ENCODE measurements around the gene CLIP2. TPM values are rescaled to one million over a fixed set of nuclear protein-coding genes. Genes with fewer than 3 reads are reported as not detected.

CLIP2 gene
- total and polyA plus RNA-seq, 2 of the 4 experiments (the other 2 are of a cell fraction), result 18.1 to 20.7 TPM

- peak overlapping the region; percentile 65; the same call in 1 of the 2 replicates for H4K91ac ChIP-seq (ENCODE audit: insufficient read depth, low read depth, low read length)
- dilution Hi-C loops (cut with HindIII; ENCODE audit: low sequenced_read_pairs, unreplicated experiment) (no loop called here), in situ Hi-C loops (cut with MboI; ENCODE audit: low sequenced_read_pairs) (no loop called here), intact Hi-C loops (cut with micrococcal nuclease) (loop anchor here (2.0 to 5.0 kb wide), 2 partner anchors 36 to 83 kb away; partner anchors contain the start of gene RFC2)
- peak overlapping the region; percentile 80 for H3K4me2 ChIP-seq (ENCODE audit: low read depth, low read length)
- peaks cover 27% of the 10 kb centered on the region for H3K9me1 ChIP-seq (ENCODE audit: insufficient read depth, low read length)
- H2AFZ ChIP-seq (replicated peaks; ENCODE audit: low read length, poor library complexity), result peak overlapping the region; percentile 88
- BruUV-seq (replicated peaks), result no TSS peak
- POLR2A ChIA-PET (ENCODE audit: unreplicated experiment), result no interaction called here
- peaks cover 0 to 73% of the 10 kb centered on the region in 2 experiments for H3K79me1 ChIP-seq (ENCODE audit: low read depth in 1 of 2, low read length in 2 of 2)
- peak overlapping the region; percentile 64 for H3K23ac ChIP-seq (ENCODE audit: low read depth, low read length)
- H3K9ac ChIP-seq (ENCODE audit: low read depth, low read length), result peak overlapping the region; percentile 91
- CTCF ChIA-PET, result no interaction called here
- H3K56ac ChIP-seq (ENCODE audit: extremely low read depth, insufficient read depth, low read length), result no peak overlapping the region; the same call in 1 of the 2 replicates
- DNase-seq (no peak), ATAC-seq (ENCODE audit: low read depth) (no peak)
- 10% methylated on average over 2 of the region's 9 CpGs; no CpG with 5 or more reads in 1 of the 2 experiments for WGBS, 2 experiments (ENCODE audit: extremely low coverage in 2 of 2, insufficient read length in 1 of 2)
- H3K9me3 ChIP-seq (ENCODE audit: control insufficient read depth, insufficient read depth, low read length), result no peaks in the 10 kb centered on the region
- H2AK5ac ChIP-seq (ENCODE audit: low read depth, low read length), result peak overlapping the region; percentile 89
- peaks cover 57% of the 10 kb centered on the region for H4K20me1 ChIP-seq (ENCODE audit: insufficient read depth, low read length)
- H4K5ac ChIP-seq (ENCODE audit: low read depth, low read length), result no peak overlapping the region
- peak overlapping the region; percentile 2; the same call in 1 of the 2 replicates for H3K18ac ChIP-seq (ENCODE audit: low read depth, low read length)
- H3K27ac ChIP-seq (ENCODE audit: insufficient read depth, low read length), result peak overlapping the region; percentile 89
- no peak overlapping the region for H2BK20ac ChIP-seq (ENCODE audit: low read depth, low read length)
- peak overlapping the region; percentile 75; the same call in 1 of the 2 replicates for H2BK120ac ChIP-seq (ENCODE audit: low read depth, low read length)
- TF ChIP-seq MXI1 (IDR thresholded peaks at IDR 0.05; ENCODE audit: borderline replicate concordance, low read depth, low read length), result peak; percentile 75; the same call in 1 of the 2 replicates
- TF ChIP-seq CEBPB (IDR thresholded peaks at IDR 0.05; ENCODE audit: low read depth, low read length), result no peak
- peak overlapping the region; percentile 96 for H3K4me3 ChIP-seq (ENCODE audit: insufficient read depth, low read depth, low read length)
- no peak overlapping the region; the same call in 2 of the 3 replicates for H2BK15ac ChIP-seq (ENCODE audit: low read depth, low read length)
- peaks cover 29% of the 10 kb centered on the region for H3K4me1 ChIP-seq (ENCODE audit: control insufficient read depth, insufficient read depth, low read length)
- H2AK9ac ChIP-seq (replicated peaks; ENCODE audit: low read depth, low read length, poor library complexity), result peak overlapping the region; percentile 99
- H4K8ac ChIP-seq (ENCODE audit: low read depth in 2 of 2, low read length in 2 of 2), result no peak overlapping the region
- H3K14ac ChIP-seq (replicated peaks; ENCODE audit: low read depth, low read length), result peak overlapping the region; percentile 90
- no peaks in the 10 kb centered on the region for H3K27me3 ChIP-seq (ENCODE audit: control insufficient read depth, insufficient read depth, low read length)
- peak overlapping the region; percentile 84 for H3K4ac ChIP-seq (ENCODE audit: low read depth, low read length)
- H3K36me3 ChIP-seq (ENCODE audit: control insufficient read depth, insufficient read depth, low read length), result no peaks in the 10 kb centered on the region
- H2BK5ac ChIP-seq (ENCODE audit: low read depth, low read length, poor library complexity, severe bottlenecking), result peak overlapping the region; percentile 31
Observed at GRCh38 chr7:74290553-74290950, 1.3 kb downstream of the CLIP2 start.
